GM23338 (cell line): ENCODE results near the gene KLF11. TPM values are rescaled to one million over a fixed set of nuclear protein-coding genes. Genes with fewer than 3 reads are reported as not detected.
A peak's percentile ranks its signal among the peaks of the same experiment; 100 is the strongest.

Source experiments
- ATAC-seq: fragments of 200-7000 bp; cut with Tn5 transposase; 3 replicates; pipeline ENCODE4 v1.9.1; 2020
- DNase-seq: peaks from one replicate; pipeline ENCODE4 v3.0.0-alpha.2; 2015; ENCODE audit warnings: low spot score
- H2AFZ ChIP-seq: fragments of 200-600 bp; sonication (generic); 2 replicates; pipeline ENCODE4 v1.8.0; 2016; ENCODE audit warnings: antibody characterized with exemption, mild to moderate bottlenecking, moderate library complexity
- H3F3A ChIP-seq: fragments of 200-600 bp; sonication (generic); replicated peaks from 2 replicates; pipeline ENCODE4 v1.8.0; 2017; ENCODE audit warnings: antibody characterized with exemption, mixed run types, low read depth
- H3K27ac ChIP-seq: fragments of 200-600 bp; sonication (generic); 2 replicates; pipeline ENCODE4 v1.6.1; 2016; ENCODE audit warnings: low read depth
- H3K27me3 ChIP-seq: fragments of 200-600 bp; sonication (generic); 2 replicates; pipeline ENCODE4 v1.8.0; 2016; ENCODE audit warnings: mild to moderate bottlenecking, mixed run types, moderate library complexity; ENCODE audit not compliant: insufficient read depth
- H3K36me3 ChIP-seq: fragments of 200-600 bp; sonication (generic); 2 replicates; pipeline ENCODE4 v1.8.0; 2016; ENCODE audit warnings: mild to moderate bottlenecking; ENCODE audit not compliant: insufficient read depth
- H3K4me1 ChIP-seq: fragments of 200-600 bp; sonication (generic); 2 replicates; pipeline ENCODE4 v1.8.0; 2016; ENCODE audit warnings: mild to moderate bottlenecking, moderate library complexity; ENCODE audit not compliant: insufficient read depth
- H3K4me2 ChIP-seq: fragments of 200-600 bp; sonication (generic); 2 replicates; pipeline ENCODE4 v1.7.1; 2017; ENCODE audit warnings: mixed run types
- H3K4me3 ChIP-seq: fragments of 200-600 bp; sonication (generic); 2 replicates; pipeline ENCODE4 v1.6.1; 2016; ENCODE audit warnings: mixed run types
- H3K79me2 ChIP-seq: fragments of 200-600 bp; sonication (generic); replicated peaks from 2 replicates; pipeline ENCODE4 v1.8.0; 2017; ENCODE audit warnings: mild to moderate bottlenecking; ENCODE audit not compliant: insufficient read depth
- H3K9me2 ChIP-seq: fragments of 200-600 bp; sonication (generic); 2 replicates; pipeline ENCODE4 v1.8.0; 2017; ENCODE audit not compliant: insufficient read depth
- H4K20me1 ChIP-seq: fragments of 200-600 bp; sonication (generic); replicated peaks from 2 replicates; pipeline ENCODE4 v1.8.0; 2017; ENCODE audit warnings: mild to moderate bottlenecking; ENCODE audit not compliant: insufficient read depth
- H3K27ac Mint-ChIP-seq: 2 replicates; pipeline ENCODE4 v1.8.0; 2020; ENCODE audit warnings: inconsistent platforms, mild to moderate bottlenecking, moderate library complexity, mixed read lengths
- H3K27me3 Mint-ChIP-seq: 3 replicates; pipeline ENCODE4 v1.8.0; 2022; ENCODE audit warnings: low read depth, mild to moderate bottlenecking, moderate library complexity, mixed read lengths, inconsistent platforms; ENCODE audit not compliant: insufficient read depth, poor library complexity
- H3K36me3 Mint-ChIP-seq: 3 replicates; pipeline ENCODE4 v1.8.0; 2021; ENCODE audit warnings: low read depth, mild to moderate bottlenecking, inconsistent platforms, moderate library complexity, mixed read lengths
- H3K4me1 Mint-ChIP-seq: 3 replicates; pipeline ENCODE4 v1.8.0; 2020; ENCODE audit warnings: mild to moderate bottlenecking, inconsistent platforms, mixed read lengths
- H3K4me3 Mint-ChIP-seq: 3 replicates; pipeline ENCODE4 v1.8.0; 2021; ENCODE audit warnings: moderate library complexity, mild to moderate bottlenecking, inconsistent platforms, mixed read lengths
- H3K9me3 Mint-ChIP-seq: 3 replicates; pipeline ENCODE4 v1.8.0; 2020; ENCODE audit warnings: moderate library complexity, mild to moderate bottlenecking, inconsistent platforms, mixed read lengths
- CREB1 ChIP-seq: fragments of 250-450 bp; sonication (Bioruptor Pico); IDR thresholded peaks from 2 replicates; pipeline ENCODE4 v1.5.0; 2020; ENCODE audit warnings: low read depth, mild to moderate bottlenecking, moderate library complexity
- EZH2 ChIP-seq: fragments of 200-600 bp; sonication (generic); IDR thresholded peaks from one replicate; pipeline ENCODE4 v1.8.0; 2017; ENCODE audit warnings: antibody characterized with exemption, mild to moderate bottlenecking, low read depth; ENCODE audit not compliant: unreplicated experiment
- EZH2phosphoT487 ChIP-seq: fragments of 200-600 bp; sonication (generic); IDR thresholded peaks from one replicate; pipeline ENCODE4 v1.8.1; 2018; ENCODE audit warnings: antibody characterized with exemption; ENCODE audit not compliant: unreplicated experiment
- JUNB ChIP-seq: IDR thresholded peaks from one replicate; pipeline ENCODE4 v1.6.1; 2016; ENCODE audit warnings: antibody characterized with exemption; ENCODE audit not compliant: unreplicated experiment
- NANOG ChIP-seq: IDR thresholded peaks from 2 replicates; pipeline ENCODE4 v1.6.1; 2016; ENCODE audit warnings: antibody characterized with exemption, borderline replicate concordance
- POLR2AphosphoS5 ChIP-seq: IDR thresholded peaks from 2 replicates; pipeline ENCODE4 v1.6.1; 2016; ENCODE audit warnings: antibody characterized with exemption, low read depth
- REST ChIP-seq: IDR thresholded peaks from one replicate; pipeline ENCODE4 v1.6.1; 2018; ENCODE audit warnings: antibody characterized with exemption; ENCODE audit not compliant: unreplicated experiment
- ZNF114 ChIP-seq: fragments of 250-450 bp; sonication (Bioruptor Pico); IDR thresholded peaks from 2 replicates; pipeline ENCODE4 v1.5.0; 2020; ENCODE audit warnings: mild to moderate bottlenecking, moderate library complexity
- ZNF331 ChIP-seq: fragments of 250-450 bp; sonication (Bioruptor Pico); IDR thresholded peaks from 2 replicates; pipeline ENCODE4 v1.5.0; 2020; ENCODE audit warnings: low read depth, mild to moderate bottlenecking, moderate library complexity
- ZNF462 ChIP-seq: fragments of 250-450 bp; sonication (Bioruptor Pico); IDR thresholded peaks from 2 replicates; pipeline ENCODE4 v1.5.0; 2020; ENCODE audit warnings: mild to moderate bottlenecking, moderate library complexity
- polyA plus RNA-seq: library from polyadenylated mRNA; unstranded; fragments of >200 nt; fragmentation: Nextera tagmentation; extraction: Ambion mirVana; gene quantifications from 2 replicates; pipeline ENCODE4 v1.2.1, GENCODE V29; 2016
- total RNA-seq: library from RNA; depleted of rRNA; stranded (reverse); fragments of >200 nt; shearing (Covaris generic); gene quantifications from 2 replicates; pipeline ENCODE4 v1.2.3, GENCODE V29; 2014
- TF ChIP-seq, protein P1 (sequence below), 2 experiments: fragments of 200-600 bp in 1 of 2; sonication (generic) in 1 of 2; conservative IDR thresholded peaks; 2 replicates each; pipeline versions ENCODE4 v1.5.1 to v1.6.1; 2016 to 2017; ENCODE audit warnings: antibody characterized with exemption in 2 of 2, low read depth in 2 of 2, mild to moderate bottlenecking in 2 of 2, moderate library complexity in 1 of 2
- TF ChIP-seq, protein P2 (sequence below): IDR thresholded peaks from 2 replicates; pipeline ENCODE4 v1.6.1; 2016; ENCODE audit warnings: antibody characterized with exemption

The KLF11 gene
- total and polyA plus RNA-seq, 2 experiments from 2014 or later = 1.4 to 5.6 TPM

GRCh38 chr2:10079266-10079869, 36.0 kb downstream of the KLF11 start:
- no peaks in the 10 kb centered on the region for H3K9me3 Mint-ChIP-seq
- Histone ChIP-seq H4K20me1 (no peaks in the 10 kb centered on the region), H3K9me2 (no peaks in the 10 kb centered on the region), H3K36me3 (no peaks in the 10 kb centered on the region), H3K4me3 (peak overlapping the region; percentile 65), H3K27me3 (peaks cover 47% of the 10 kb centered on the region), H3K27ac (no peak overlapping the region), H3K4me1 (peaks cover 13% of the 10 kb centered on the region), H2AFZ (peak overlapping the region; percentile 89), H3F3A (0 out of 2 replicates have a peak, but pooled peaks cover 6% of the 10 kb centered on the region), H3K4me2 (peak overlapping the region; percentile 94), H3K79me2 (no peaks in the 10 kb centered on the region)
- no peaks in the 10 kb centered on the region; the same call in 2 of the 3 replicates for H3K36me3 Mint-ChIP-seq
- peaks cover 38% of the 10 kb centered on the region for H3K27me3 Mint-ChIP-seq
- no peak for TF ChIP-seq ZNF114
- no peak for TF ChIP-seq ZNF331 (CRISPR knock-in tag)
- TF ChIP-seq, protein P1, sequence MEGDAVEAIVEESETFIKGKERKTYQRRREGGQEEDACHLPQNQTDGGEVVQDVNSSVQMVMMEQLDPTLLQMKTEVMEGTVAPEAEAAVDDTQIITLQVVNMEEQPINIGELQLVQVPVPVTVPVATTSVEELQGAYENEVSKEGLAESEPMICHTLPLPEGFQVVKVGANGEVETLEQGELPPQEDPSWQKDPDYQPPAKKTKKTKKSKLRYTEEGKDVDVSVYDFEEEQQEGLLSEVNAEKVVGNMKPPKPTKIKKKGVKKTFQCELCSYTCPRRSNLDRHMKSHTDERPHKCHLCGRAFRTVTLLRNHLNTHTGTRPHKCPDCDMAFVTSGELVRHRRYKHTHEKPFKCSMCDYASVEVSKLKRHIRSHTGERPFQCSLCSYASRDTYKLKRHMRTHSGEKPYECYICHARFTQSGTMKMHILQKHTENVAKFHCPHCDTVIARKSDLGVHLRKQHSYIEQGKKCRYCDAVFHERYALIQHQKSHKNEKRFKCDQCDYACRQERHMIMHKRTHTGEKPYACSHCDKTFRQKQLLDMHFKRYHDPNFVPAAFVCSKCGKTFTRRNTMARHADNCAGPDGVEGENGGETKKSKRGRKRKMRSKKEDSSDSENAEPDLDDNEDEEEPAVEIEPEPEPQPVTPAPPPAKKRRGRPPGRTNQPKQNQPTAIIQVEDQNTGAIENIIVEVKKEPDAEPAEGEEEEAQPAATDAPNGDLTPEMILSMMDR (conservative IDR thresholded peaks at IDR 0.05; ENCODE audit: low read depth in 2 of 2) = no peak
- TF ChIP-seq ZNF462 (CRISPR knock-in tag) = no peak
- TF ChIP-seq EZH2 = no peak
- TF ChIP-seq, protein P2, sequence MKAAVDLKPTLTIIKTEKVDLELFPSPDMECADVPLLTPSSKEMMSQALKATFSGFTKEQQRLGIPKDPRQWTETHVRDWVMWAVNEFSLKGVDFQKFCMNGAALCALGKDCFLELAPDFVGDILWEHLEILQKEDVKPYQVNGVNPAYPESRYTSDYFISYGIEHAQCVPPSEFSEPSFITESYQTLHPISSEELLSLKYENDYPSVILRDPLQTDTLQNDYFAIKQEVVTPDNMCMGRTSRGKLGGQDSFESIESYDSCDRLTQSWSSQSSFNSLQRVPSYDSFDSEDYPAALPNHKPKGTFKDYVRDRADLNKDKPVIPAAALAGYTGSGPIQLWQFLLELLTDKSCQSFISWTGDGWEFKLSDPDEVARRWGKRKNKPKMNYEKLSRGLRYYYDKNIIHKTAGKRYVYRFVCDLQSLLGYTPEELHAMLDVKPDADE = no peak
- TF ChIP-seq EZH2phosphoT487 = no peak
- no peak for TF ChIP-seq NANOG
- TF ChIP-seq JUNB = no peak
- TF ChIP-seq POLR2AphosphoS5 = no peak
- no peak for TF ChIP-seq CREB1 (CRISPR knock-in tag)
- TF ChIP-seq REST = no peak
- ATAC-seq (peak; percentile 71), DNase-seq (peak; percentile 67)
- H3K27ac Mint-ChIP-seq = no peak overlapping the region
- peaks cover 25% of the 10 kb centered on the region for H3K4me1 Mint-ChIP-seq
- H3K4me3 Mint-ChIP-seq = peak overlapping the region; percentile 72
